Gastrocnemius medialis (tissue), 4 donors: ENCODE measurements around the gene APOD. TPM values are rescaled to one million over a fixed set of nuclear protein-coding genes. Genes with fewer than 3 reads are reported as not detected.
A peak's percentile ranks its signal among the peaks of the same experiment; 100 is the strongest.

Source experiments
- ATAC-seq, 2 donors: fragments of 150-250 bp; one replicate each; pipeline ENCODE4 v1.9.1; 2016
- DNase-seq, 2 donors: peaks; one replicate each; pipeline ENCODE4 v3.0.0-alpha.2; 2019
- H3K27ac ChIP-seq, 4 donors: fragments of 200-600 bp; sonication (generic); 1 replicate in 1 of 4; 2 replicates in 3 of 4; pipeline ENCODE4 v1.5.1; 2016 to 2018; ENCODE audit warnings: mild to moderate bottlenecking in 2 of 4, moderate library complexity in 1 of 4
- H3K27me3 ChIP-seq, 3 donors: fragments of 200-600 bp; sonication (generic) in 2 of 3; 1 replicate in 1 of 3; 2 replicates in 2 of 3; pipeline versions ENCODE4 v1.5.1 to v1.6.0; 2016 to 2019; ENCODE audit warnings: mild to moderate bottlenecking in 1 of 3, moderate library complexity in 1 of 3
- H3K36me3 ChIP-seq, 2 donors: fragments of 200-600 bp; sonication (generic) in 1 of 2; one replicate each; pipeline ENCODE4 v1.5.1; 2017 to 2018
- H3K4me1 ChIP-seq, 2 donors: fragments of 200-600 bp; sonication (generic) in 1 of 2; one replicate each; pipeline ENCODE4 v1.5.1; 2016 to 2017; ENCODE audit warnings: mild to moderate bottlenecking in 2 of 2
- H3K4me3 ChIP-seq, 4 donors: fragments of 200-600 bp; sonication (generic) in 3 of 4; 1 replicate in 1 of 4; 2 replicates in 3 of 4; pipeline ENCODE4 v1.5.1; 2016 to 2019; ENCODE audit warnings: mild to moderate bottlenecking in 2 of 4
- H3K9me3 ChIP-seq, 3 donors: fragments of 200-600 bp; sonication (generic) in 2 of 3; 1 replicate in 1 of 3; 2 replicates in 2 of 3; pipeline ENCODE4 v1.5.1; 2016 to 2019
- CTCF ChIP-seq, 5 experiments: fragments of 450-650 bp in 3 of 5; fragments of 200-600 bp in 2 of 5; sonication (generic) in 2 of 5; IDR thresholded peaks in 4 of 5; conservative IDR thresholded peaks in 1 of 5; 1 replicate in 4 of 5; 2 replicates in 1 of 5; pipeline ENCODE4 v1.5.1; 2016 to 2019; ENCODE audit warnings: antibody characterized with exemption in 5 of 5, mild to moderate bottlenecking in 3 of 5, moderate library complexity in 3 of 5
- POLR2A ChIP-seq, 2 donors: fragments of 450-650 bp; IDR thresholded peaks; one replicate each; pipeline ENCODE4 v1.6.1; 2017; ENCODE audit warnings: antibody characterized with exemption in 2 of 2, mild to moderate bottlenecking in 2 of 2, moderate library complexity in 2 of 2
- in situ Hi-C, 4 donors: fragments of 200-750 bp; cut with MboI; loops; one replicate each; pipeline versions ENCODE4 v1.15.0 to v1.8.0; 2017; ENCODE audit warnings: low sequenced_read_pairs in 4 of 4
- intact Hi-C: fragments of 100-400 bp; cut with DNase I; formaldehyde crosslinking; loops from one replicate; pipeline ENCODE4 v1.15.1; 2023; ENCODE audit warnings: low total_unique reads
- total RNA-seq, 4 donors: library from RNA; depleted of rRNA; stranded (reverse); fragments of >200 nt; gene quantifications; one replicate each; pipeline versions ENCODE4 v1.1.0 to v1.2.3, GENCODE V29; 2016

APOD gene
- total RNA-seq, 4 donors from 2014 or later = 602 to 801 (median 626) TPM

GRCh38 chr3:195524171-195524896 is 59.4 kb downstream of the APOD start:
- peaks cover 0 to 26% of the 10 kb centered on the region in 2 donors for H3K36me3 ChIP-seq
- DNase-seq = no peak
- in situ Hi-C loops = loop anchor here (5.0 to 25.0 kb wide), 7 partner anchors 250 to 850 kb away; partner anchors contain the start of genes XXYLT1 (in 3 of the 4), FAM43A (in 1 of the 4) and LSG1 (in 1 of the 4)
- H3K9me3 ChIP-seq = no peaks in the 10 kb centered on the region
- no peak overlapping the region for H3K4me3 ChIP-seq
- TF ChIP-seq POLR2A (IDR thresholded peaks at IDR 0.05) (no peak), CTCF (IDR thresholded peaks at IDR 0.05 in 4 of 5, conservative IDR thresholded peaks at IDR 0.05 in 1 of 5) (no peak)
- no peaks in the 10 kb centered on the region for H3K27me3 ChIP-seq
- H3K4me1 ChIP-seq = peaks cover 5 to 9% of the 10 kb centered on the region in 2 donors
- no peak for ATAC-seq
- intact Hi-C loops = loop anchor here (5.0 kb wide), 2 partner anchors 82 to 852 kb away; partner anchors contain the start of genes ACAP2 and LSG1
- peak overlapping the region in 2 of 4 donors; percentile 36 to 44 for H3K27ac ChIP-seq

DNA sequence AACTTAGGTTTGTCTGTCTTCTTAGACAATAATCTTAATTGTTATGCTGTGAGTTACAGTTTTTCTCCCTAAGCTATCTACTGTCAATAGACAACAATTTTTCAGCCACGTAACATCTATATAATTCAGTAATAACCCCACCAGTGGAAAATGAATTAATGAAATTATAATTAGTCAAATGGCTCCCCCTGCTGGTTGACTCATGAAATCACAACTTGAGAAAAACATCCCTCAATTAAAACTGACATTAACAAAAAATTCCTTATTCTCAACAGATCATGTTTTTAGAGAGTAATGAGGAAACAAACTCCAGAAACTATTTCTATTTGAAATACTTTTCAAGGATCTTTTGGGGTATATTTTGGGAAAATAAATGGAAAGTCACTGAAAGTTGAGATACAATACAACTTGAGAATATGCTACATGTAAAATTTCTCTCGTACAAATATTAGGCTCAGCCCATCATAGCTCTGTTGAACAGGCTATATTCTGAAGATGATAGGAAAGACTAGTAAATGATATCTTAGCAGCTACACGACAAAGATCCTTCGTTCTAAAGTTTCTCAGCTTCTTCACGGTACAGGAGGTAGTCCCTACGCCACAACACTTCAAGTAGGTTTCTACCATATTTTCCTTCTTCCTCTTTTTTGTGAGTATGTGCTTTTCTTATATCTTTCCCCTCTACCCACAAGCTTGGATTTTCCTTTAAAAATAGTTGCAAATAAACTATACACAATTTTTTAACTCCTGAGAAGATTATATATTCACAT is 61.3 kb downstream of the APOD start:
- in situ Hi-C loops = loop anchor here (5.0 to 25.0 kb wide), 7 partner anchors 248 to 848 kb away; partner anchors contain the start of genes XXYLT1 (in 3 of the 4), FAM43A (in 1 of the 4) and LSG1 (in 1 of the 4)
- Histone ChIP-seq H3K4me3 (no peak overlapping the region), H3K9me3 (no peaks in the 10 kb centered on the region), H3K27ac (no peak overlapping the region), H3K36me3 (peaks cover 3 to 38% of the 10 kb centered on the region in 2 donors), H3K4me1 (peaks cover 0 to 3% of the 10 kb centered on the region in 2 donors), H3K27me3 (no peaks in the 10 kb centered on the region)
- TF ChIP-seq POLR2A (IDR thresholded peaks at IDR 0.05) = no peak
- peak; percentile 65 to 76 (median 74) for TF ChIP-seq CTCF (IDR thresholded peaks at IDR 0.05 in 4 of 5, conservative IDR thresholded peaks at IDR 0.05 in 1 of 5)
- no peak for ATAC-seq
- no peak for DNase-seq
- intact Hi-C loops = loop anchor here (1.0 to 5.0 kb wide), 3 partner anchors 80 to 850 kb away; partner anchors contain the start of genes ACAP2, LSG1 and XXYLT1

Other genes with a start within 250 kb of the APOD start
- gene ACAP2, start 140.9 kb downstream of the APOD start, total RNA-seq = 10 to 100 TPM; 13.2 to 27.6 (median 15.5) TPM
- 100 to 1,000 TPM in 3 of 4 donors, 10 to 100 TPM in 1; 80.6 to 133 (median 108) TPM for gene PPP1R2, start 40.6 kb downstream of the APOD start, total RNA-seq
- 1 to 10 TPM; 1.5 to 7.0 (median 3.2) TPM for gene MUC20, start 137.0 kb upstream of the APOD start, total RNA-seq
- under 1 TPM in 1 of 4 donors, not detected in 3; 0.27 TPM for gene MUC4, start 228.0 kb upstream of the APOD start, total RNA-seq